VCaP (cell line): ENCODE data around the gene RPL7L1.

Experiments used
- H3K27ac ChIP-seq: fragments of 450-650 bp; 2 replicates; pipeline ENCODE4 v1.5.1; 2017
- CTCF ChIP-seq: fragments of 450-650 bp; conservative IDR thresholded peaks from 2 replicates; pipeline ENCODE4 v1.5.1; 2017; ENCODE audit warnings: mild to moderate bottlenecking, moderate library complexity

RPL7L1 gene

DNA sequence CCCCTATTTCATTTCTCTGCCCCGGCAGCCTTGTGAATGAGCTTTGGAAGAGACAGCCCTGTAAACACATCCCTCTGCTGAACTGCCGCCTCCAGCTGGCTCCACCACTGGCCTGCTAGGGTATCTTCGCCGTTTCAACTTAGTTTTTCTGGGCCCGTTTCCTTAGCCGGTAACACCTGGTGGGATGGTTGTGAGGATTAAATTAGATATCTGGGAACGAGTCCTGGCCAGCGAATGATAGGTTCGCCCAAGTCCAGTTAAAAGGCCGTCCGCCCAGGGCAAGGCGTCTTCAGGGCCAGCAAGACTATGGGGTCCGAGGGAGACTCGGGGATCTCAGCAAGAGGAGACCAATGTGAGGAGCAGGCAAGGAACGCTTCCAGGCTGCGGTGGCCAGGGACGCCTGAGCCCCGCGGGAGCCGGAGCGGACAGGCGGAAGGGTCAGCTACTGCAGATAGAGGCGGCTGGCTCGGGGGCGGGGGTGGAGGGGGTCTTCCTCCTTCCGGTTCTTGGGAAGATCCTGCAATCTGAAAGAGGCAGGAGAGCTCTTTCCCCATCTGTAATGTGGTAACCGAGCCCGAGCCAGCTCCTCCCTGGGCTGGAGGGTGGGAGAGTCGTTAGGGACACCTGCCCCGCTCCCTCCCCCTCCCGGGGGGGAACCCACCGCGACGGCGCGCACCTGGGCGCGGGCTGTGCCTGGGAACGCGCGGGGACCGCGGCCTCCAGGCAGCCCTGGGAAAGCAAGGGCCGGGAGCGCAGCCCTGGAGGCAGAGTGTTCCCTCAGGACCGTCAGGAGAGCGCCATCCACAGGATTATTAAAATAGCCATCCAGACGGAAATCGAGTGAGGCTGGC lies 32.0 kb downstream of the RPL7L1 start:
- no peak overlapping the region for H3K27ac ChIP-seq
- TF ChIP-seq CTCF: no peak

DNA sequence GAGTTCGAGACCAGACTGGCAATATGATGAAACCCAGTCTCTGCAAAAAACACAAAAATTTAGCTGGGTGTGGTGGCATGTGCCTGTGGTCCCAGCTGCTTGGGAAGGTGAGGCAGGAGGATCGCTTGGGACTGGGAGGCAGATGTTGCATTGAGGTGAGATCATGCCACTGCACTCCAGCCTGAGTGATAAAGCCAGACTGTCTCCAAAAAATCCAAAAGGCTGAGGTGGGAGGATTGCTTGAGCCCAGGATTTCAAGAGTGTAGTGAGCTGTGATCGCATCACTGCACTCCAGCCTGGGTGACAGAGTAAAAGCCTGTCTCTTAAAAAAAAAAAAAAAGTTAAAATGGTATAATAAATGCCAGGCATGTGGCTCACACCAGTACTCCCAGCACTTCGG lies 35.1 kb downstream of the RPL7L1 start:
- no peak overlapping the region for H3K27ac ChIP-seq
- TF ChIP-seq CTCF: no peak

- no peak within 1 kb of the TSS for H3K27ac ChIP-seq
- no peak for TF ChIP-seq CTCF
Measured at GRCh38 chr6:42915732-42916131, 36.3 kb downstream of the RPL7L1 start, which contains the start of gene PTCRA. Gene PTCRA (plus strand): TSS chr6:42916053. CDS start chr6:42916070, 17 bp downstream.

DNA sequence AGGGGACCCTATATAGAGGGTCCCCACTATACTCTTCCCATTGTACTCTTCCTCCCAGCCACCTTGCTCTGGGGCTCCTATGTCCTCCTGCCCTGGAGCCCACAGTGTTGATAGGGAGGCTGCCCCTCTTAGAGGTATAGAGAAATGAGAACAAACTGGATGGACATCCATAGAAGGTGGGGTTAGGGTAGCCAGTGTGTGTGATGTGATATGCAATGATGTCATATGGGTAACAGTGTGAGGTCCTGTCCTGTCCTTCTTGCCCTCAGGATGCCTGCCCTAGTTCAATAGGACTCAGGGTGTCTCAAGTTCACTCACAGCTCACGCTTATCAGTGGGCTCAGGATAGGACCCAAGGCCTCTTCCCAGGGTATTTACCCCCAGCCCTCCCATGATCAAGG lies 36.9 kb downstream of the RPL7L1 start:
- no peak for TF ChIP-seq CTCF
- H3K27ac ChIP-seq: no peak overlapping the region

DNA sequence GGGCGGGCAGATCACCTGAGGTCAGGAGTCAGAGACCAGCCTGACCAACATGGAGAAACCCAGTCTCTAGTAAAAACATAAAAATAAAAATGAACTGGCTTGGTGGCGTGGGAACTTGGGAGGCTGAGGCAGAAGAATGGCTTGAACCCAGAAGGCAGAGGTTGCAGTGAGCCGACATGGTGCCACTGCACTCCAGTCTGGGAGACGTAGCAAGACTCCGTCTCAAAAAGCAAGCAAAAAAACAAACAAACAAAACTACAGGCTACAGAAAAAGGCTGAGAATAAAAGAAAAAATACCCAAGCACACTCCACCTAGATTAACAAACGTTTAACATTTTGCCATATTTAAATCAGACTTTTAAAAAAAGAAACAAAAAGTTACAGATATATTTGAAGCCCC lies 42.4 kb downstream of the RPL7L1 start:
- no peak for TF ChIP-seq CTCF
- no peak overlapping the region for H3K27ac ChIP-seq

GRCh38 chr6:42923666-42924065 lies 44.2 kb downstream of the RPL7L1 start:
- TF ChIP-seq CTCF: no peak
- H3K27ac ChIP-seq: peak overlapping the region; percentile 54

- TF ChIP-seq CTCF: no peak
Measured at GRCh38 chr6:42925248-42925857, 45.9 kb downstream of the RPL7L1 start.

More at GRCh38 chr6:42925248-42925857, 45.9 kb downstream of the RPL7L1 start:
- H3K27ac ChIP-seq: no peak overlapping the region
